NCI-H748 (cell line): ENCODE results near the gene PCGF3.
"Not testable (repeated sequence)": the region's sequence is repeated elsewhere in the genome, so short reads cannot be mapped to it uniquely, and the experiment has no call there.

Source experiments
- DNase-seq: peaks from one replicate; lab custom pipeline; 2025; ENCODE audit not compliant: unreplicated experiment; lab: John Stamatoyannopoulos, UW

Gene PCGF3

GRCh38 chr4:740011-740410, 34.4 kb downstream of the PCGF3 start:
- no peak for DNase-seq

GRCh38 chr4:740656-741282, 35.1 kb downstream of the PCGF3 start:
- DNase-seq = no peak

- DNase-seq = no peak
Measured at GRCh38 chr4:742096-742741, 36.6 kb downstream of the PCGF3 start.

- peak; percentile 13 for DNase-seq
Measured at GRCh38 chr4:742742-743311, 37.2 kb downstream of the PCGF3 start.

GRCh38 chr4:743463-744211, 38.0 kb downstream of the PCGF3 start:
- no peak for DNase-seq

GRCh38 chr4:744212-744841, 38.7 kb downstream of the PCGF3 start:
- DNase-seq = no peak

- no peak for DNase-seq
Measured at GRCh38 chr4:747546-748170, 42.0 kb downstream of the PCGF3 start.

GRCh38 chr4:748461-748860, 42.8 kb downstream of the PCGF3 start:
- no peak for DNase-seq

GRCh38 chr4:749698-750666, 44.4 kb downstream of the PCGF3 start:
- DNase-seq = no peak

GRCh38 chr4:751676-752075, 46.0 kb downstream of the PCGF3 start:
- no peak for DNase-seq

- DNase-seq = no peak
Measured at GRCh38 chr4:752196-752861, 46.7 kb downstream of the PCGF3 start.

- DNase-seq = not testable (repeated sequence)
Measured at GRCh38 chr4:753186-753585, 47.6 kb downstream of the PCGF3 start.

- DNase-seq = no peak
Measured at GRCh38 chr4:754221-755120, 48.8 kb downstream of the PCGF3 start.

- no peak for DNase-seq
Measured at GRCh38 chr4:757111-757510, 51.5 kb downstream of the PCGF3 start.

GRCh38 chr4:759810-760209, 54.2 kb downstream of the PCGF3 start:
- DNase-seq = not testable (repeated sequence)

- DNase-seq = no peak
Measured at GRCh38 chr4:760616-761015, 55.0 kb downstream of the PCGF3 start.

- no peak for DNase-seq
Measured at GRCh38 chr4:761086-761485, 55.5 kb downstream of the PCGF3 start.

GRCh38 chr4:761739-762138, 56.1 kb downstream of the PCGF3 start:
- DNase-seq = no peak
